Adipocyte (in vitro differentiated cells): ENCODE data around the gene DENND4C.
A peak's percentile ranks its signal among the peaks of the same experiment; 100 is the strongest.

Source experiments
- DNase-seq: peaks from one replicate; pipeline ENCODE4 v3.0.0-alpha.2; 2015; ENCODE audit warnings: low read depth
- H3K27me3 ChIP-seq: replicated peaks from 2 replicates; pipeline ENCODE4 v1.7.0; 2013; ENCODE audit warnings: mild to moderate bottlenecking, low read length, moderate library complexity; ENCODE audit not compliant: control insufficient read depth, insufficient read depth
- H3K36me3 ChIP-seq: 2 replicates; pipeline ENCODE4 v1.7.0; 2013; ENCODE audit warnings: low read length, mild to moderate bottlenecking, moderate library complexity; ENCODE audit not compliant: control insufficient read depth, insufficient read depth, severe bottlenecking
- H3K4me1 ChIP-seq: 2 replicates; pipeline ENCODE4 v1.7.0; 2013; ENCODE audit warnings: mild to moderate bottlenecking, low read length, moderate library complexity; ENCODE audit not compliant: control insufficient read depth, insufficient read depth
- H3K4me3 ChIP-seq: 2 replicates; pipeline ENCODE4 v1.7.0; 2013; ENCODE audit warnings: mild to moderate bottlenecking, low read length, moderate library complexity
- H3K9ac ChIP-seq: 2 replicates; pipeline ENCODE4 v1.7.0; 2013; ENCODE audit warnings: mild to moderate bottlenecking, low read length, moderate library complexity
- H3K9me3 ChIP-seq: 2 replicates; pipeline ENCODE4 v1.7.0; 2013; ENCODE audit warnings: mild to moderate bottlenecking, low read length, moderate library complexity; ENCODE audit not compliant: control insufficient read depth

Gene DENND4C

GRCh38 chr9:19306568-19306967, 76.1 kb downstream of the DENND4C start:
- no peak for DNase-seq
- peaks cover 38% of the 10 kb centered on the region for H3K36me3 ChIP-seq
- H3K9me3 ChIP-seq, result no peaks in the 10 kb centered on the region
- no peak overlapping the region for H3K4me3 ChIP-seq
- no peaks in the 10 kb centered on the region for H3K4me1 ChIP-seq
- no peak overlapping the region for H3K9ac ChIP-seq
- no peaks in the 10 kb centered on the region for H3K27me3 ChIP-seq

- Histone ChIP-seq H3K4me1 (no peaks in the 10 kb centered on the region), H3K27me3 (no peaks in the 10 kb centered on the region), H3K9me3 (no peaks in the 10 kb centered on the region), H3K36me3 (peaks cover 19% of the 10 kb centered on the region), H3K4me3 (no peak overlapping the region), H3K9ac (no peak overlapping the region)
- no peak for DNase-seq
Measured at GRCh38 chr9:19310246-19310645, 79.8 kb downstream of the DENND4C start.

GRCh38 chr9:19313573-19313972, 83.1 kb downstream of the DENND4C start:
- Histone ChIP-seq H3K4me1 (no peaks in the 10 kb centered on the region), H3K9ac (no peak overlapping the region), H3K36me3 (peaks cover 23% of the 10 kb centered on the region), H3K9me3 (no peaks in the 10 kb centered on the region), H3K4me3 (no peak overlapping the region), H3K27me3 (no peaks in the 10 kb centered on the region)
- DNase-seq, result no peak

GRCh38 chr9:19320495-19320894, 90.0 kb downstream of the DENND4C start:
- no peak overlapping the region for H3K4me3 ChIP-seq
- no peaks in the 10 kb centered on the region for H3K4me1 ChIP-seq
- H3K9ac ChIP-seq, result no peak overlapping the region
- peaks cover 45% of the 10 kb centered on the region for H3K36me3 ChIP-seq
- H3K9me3 ChIP-seq, result no peaks in the 10 kb centered on the region
- no peaks in the 10 kb centered on the region for H3K27me3 ChIP-seq
- DNase-seq, result no peak

- no peaks in the 10 kb centered on the region for H3K9me3 ChIP-seq
- DNase-seq, result no peak
- H3K4me3 ChIP-seq, result no peak overlapping the region
- no peaks in the 10 kb centered on the region for H3K4me1 ChIP-seq
- H3K36me3 ChIP-seq, result peaks cover 79% of the 10 kb centered on the region
- no peak overlapping the region for H3K9ac ChIP-seq
- H3K27me3 ChIP-seq, result no peaks in the 10 kb centered on the region
Measured at GRCh38 chr9:19331877-19332276, 101.4 kb downstream of the DENND4C start.

GRCh38 chr9:19336166-19336565, 105.7 kb downstream of the DENND4C start:
- H3K4me3 ChIP-seq, result no peak overlapping the region
- no peaks in the 10 kb centered on the region for H3K4me1 ChIP-seq
- no peak overlapping the region for H3K9ac ChIP-seq
- H3K27me3 ChIP-seq, result no peaks in the 10 kb centered on the region
- no peak for DNase-seq
- no peaks in the 10 kb centered on the region for H3K9me3 ChIP-seq
- peaks cover 87% of the 10 kb centered on the region for H3K36me3 ChIP-seq

GRCh38 chr9:19342947-19343346, 112.5 kb downstream of the DENND4C start:
- DNase-seq, result no peak
- Histone ChIP-seq H3K4me3 (no peak overlapping the region), H3K4me1 (no peaks in the 10 kb centered on the region), H3K27me3 (no peaks in the 10 kb centered on the region), H3K9ac (no peak overlapping the region), H3K36me3 (peaks cover 95% of the 10 kb centered on the region), H3K9me3 (no peaks in the 10 kb centered on the region)

GRCh38 chr9:19358701-19359100, 128.2 kb downstream of the DENND4C start:
- Histone ChIP-seq H3K9ac (no peak overlapping the region), H3K27me3 (no peaks in the 10 kb centered on the region), H3K9me3 (no peaks in the 10 kb centered on the region), H3K36me3 (peaks cover 94% of the 10 kb centered on the region), H3K4me3 (no peak overlapping the region), H3K4me1 (no peaks in the 10 kb centered on the region)
- DNase-seq, result no peak

GRCh38 chr9:19369107-19369506, 138.6 kb downstream of the DENND4C start:
- peaks cover 85% of the 10 kb centered on the region for H3K36me3 ChIP-seq
- H3K4me1 ChIP-seq, result no peaks in the 10 kb centered on the region
- H3K9ac ChIP-seq, result no peak overlapping the region
- H3K4me3 ChIP-seq, result no peak overlapping the region
- H3K27me3 ChIP-seq, result no peaks in the 10 kb centered on the region
- H3K9me3 ChIP-seq, result no peaks in the 10 kb centered on the region
- DNase-seq, result no peak

GRCh38 chr9:19371942-19372341, 141.4 kb downstream of the DENND4C start:
- H3K27me3 ChIP-seq, result no peaks in the 10 kb centered on the region
- no peak overlapping the region for H3K4me3 ChIP-seq
- DNase-seq, result peak; percentile 56
- no peaks in the 10 kb centered on the region for H3K9me3 ChIP-seq
- no peak overlapping the region for H3K9ac ChIP-seq
- peaks cover 87% of the 10 kb centered on the region for H3K36me3 ChIP-seq
- peaks cover 18% of the 10 kb centered on the region for H3K4me1 ChIP-seq

GRCh38 chr9:19372567-19372966, 142.1 kb downstream of the DENND4C start:
- Histone ChIP-seq H3K9me3 (no peaks in the 10 kb centered on the region), H3K36me3 (peaks cover 87% of the 10 kb centered on the region), H3K9ac (no peak overlapping the region), H3K4me1 (peaks cover 24% of the 10 kb centered on the region), H3K4me3 (no peak overlapping the region), H3K27me3 (no peaks in the 10 kb centered on the region)
- DNase-seq, result no peak

GRCh38 chr9:19373527-19373926, 143.0 kb downstream of the DENND4C start:
- Histone ChIP-seq H3K9ac (no peak overlapping the region), H3K9me3 (no peaks in the 10 kb centered on the region), H3K27me3 (no peaks in the 10 kb centered on the region), H3K4me3 (no peak overlapping the region), H3K4me1 (peaks cover 34% of the 10 kb centered on the region), H3K36me3 (peaks cover 92% of the 10 kb centered on the region)
- peak; percentile 14 for DNase-seq
